A673 (cell line): ENCODE results near the gene ARHGAP8.

Source experiments
- EZH2 ChIP-seq: fragments of 200-600 bp; sonication (generic); IDR thresholded peaks from 2 replicates; pipeline ENCODE4 v1.6.1; 2017; ENCODE audit warnings: borderline replicate concordance, low read depth, mild to moderate bottlenecking, mixed read lengths, antibody characterized with exemption, low read length; ENCODE audit not compliant: poor library complexity, severe bottlenecking
- TF ChIP-seq, protein P1 (sequence below): fragments of 300-800, 200-600 bp; sonication (generic); conservative IDR thresholded peaks from 2 replicates; pipeline ENCODE4 v1.5.1; 2017; ENCODE audit warnings: low read depth, mild to moderate bottlenecking, antibody characterized with exemption, low read length, moderate library complexity, mixed read lengths

DNA sequence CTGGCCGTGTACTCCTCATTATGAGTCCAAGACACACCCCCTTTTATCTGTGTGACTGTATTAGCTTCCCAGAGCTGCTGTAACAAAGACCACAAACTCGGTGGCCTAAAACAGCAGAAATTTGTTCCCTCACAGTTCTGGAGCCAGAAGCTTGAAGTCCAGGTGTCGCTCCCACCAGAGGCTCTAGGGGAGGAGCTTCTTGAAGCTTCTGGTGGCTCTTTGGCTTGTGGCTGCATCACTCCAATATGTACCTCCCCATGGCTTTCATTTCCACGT is 47.4 kb upstream of the ARHGAP8 start:
- TF ChIP-seq, protein P1, sequence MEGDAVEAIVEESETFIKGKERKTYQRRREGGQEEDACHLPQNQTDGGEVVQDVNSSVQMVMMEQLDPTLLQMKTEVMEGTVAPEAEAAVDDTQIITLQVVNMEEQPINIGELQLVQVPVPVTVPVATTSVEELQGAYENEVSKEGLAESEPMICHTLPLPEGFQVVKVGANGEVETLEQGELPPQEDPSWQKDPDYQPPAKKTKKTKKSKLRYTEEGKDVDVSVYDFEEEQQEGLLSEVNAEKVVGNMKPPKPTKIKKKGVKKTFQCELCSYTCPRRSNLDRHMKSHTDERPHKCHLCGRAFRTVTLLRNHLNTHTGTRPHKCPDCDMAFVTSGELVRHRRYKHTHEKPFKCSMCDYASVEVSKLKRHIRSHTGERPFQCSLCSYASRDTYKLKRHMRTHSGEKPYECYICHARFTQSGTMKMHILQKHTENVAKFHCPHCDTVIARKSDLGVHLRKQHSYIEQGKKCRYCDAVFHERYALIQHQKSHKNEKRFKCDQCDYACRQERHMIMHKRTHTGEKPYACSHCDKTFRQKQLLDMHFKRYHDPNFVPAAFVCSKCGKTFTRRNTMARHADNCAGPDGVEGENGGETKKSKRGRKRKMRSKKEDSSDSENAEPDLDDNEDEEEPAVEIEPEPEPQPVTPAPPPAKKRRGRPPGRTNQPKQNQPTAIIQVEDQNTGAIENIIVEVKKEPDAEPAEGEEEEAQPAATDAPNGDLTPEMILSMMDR: no peak
- no peak for TF ChIP-seq EZH2
